CD4-positive, CD25-positive, alpha-beta regulatory T cell (primary cell): ENCODE results near the gene MEGF6. TPM values are rescaled to one million over a fixed set of nuclear protein-coding genes. Genes with fewer than 3 reads are reported as not detected.
A peak's percentile ranks its signal among the peaks of the same experiment; 100 is the strongest.

ENCODE experiments used
- ATAC-seq, 2 donors: fragments of 150-1000 bp; cut with Tn5 transposase; one replicate each; pipeline ENCODE4 v1.10.0; 2021; ENCODE audit warnings: low read depth in 2 of 2, moderate number of reproducible peaks in 2 of 2, moderate library complexity in 1 of 2
- DNase-seq, 3 donors: peaks; one replicate each; pipeline versions ENCODE4 v3.0.0 to v3.0.0-alpha.2; 2012 to 2022; ENCODE audit warnings: mixed read lengths in 1 of 3
- H3K27ac ChIP-seq: one replicate; pipeline ENCODE4 v1.7.0; 2013; ENCODE audit warnings: mild to moderate bottlenecking, low read length; ENCODE audit not compliant: insufficient read depth, poor library complexity, severe bottlenecking
- H3K27me3 ChIP-seq: one replicate; pipeline ENCODE4 v1.7.0; 2013; ENCODE audit warnings: low read length; ENCODE audit not compliant: control insufficient read depth, insufficient read depth
- H3K36me3 ChIP-seq: one replicate; pipeline ENCODE4 v1.7.0; 2013; ENCODE audit warnings: mild to moderate bottlenecking, low read length, moderate library complexity; ENCODE audit not compliant: control insufficient read depth, insufficient read depth
- H3K4me1 ChIP-seq: 2 replicates; pipeline ENCODE4 v1.7.0; 2013; ENCODE audit warnings: mild to moderate bottlenecking, low read length; ENCODE audit not compliant: insufficient read depth, control insufficient read depth, poor library complexity, severe bottlenecking
- H3K4me3 ChIP-seq: one replicate; pipeline ENCODE4 v1.7.0; 2013; ENCODE audit warnings: low read depth, mild to moderate bottlenecking, low read length, moderate library complexity
- H3K9me3 ChIP-seq, 2 experiments: 1 replicate in 1 of 2; 2 replicates in 1 of 2; pipeline ENCODE4 v1.7.0; 2013; ENCODE audit warnings: low read length in 2 of 2, mild to moderate bottlenecking in 1 of 2, moderate library complexity in 1 of 2; ENCODE audit not compliant: control insufficient read depth in 2 of 2
- H3K27ac Mint-ChIP-seq, 3 donors: one replicate each; pipeline ENCODE4 v1.8.0; 2020 to 2022; ENCODE audit warnings: mild to moderate bottlenecking in 3 of 3, mixed read lengths in 3 of 3, moderate library complexity in 2 of 3
- H3K27me3 Mint-ChIP-seq: one replicate; pipeline ENCODE4 v1.8.0; 2022; ENCODE audit warnings: mild to moderate bottlenecking, mixed read lengths
- H3K36me3 Mint-ChIP-seq: one replicate; pipeline ENCODE4 v1.8.0; 2020; ENCODE audit warnings: mixed read lengths
- H3K4me1 Mint-ChIP-seq, 4 donors: one replicate each; pipeline ENCODE4 v1.8.0; 2020 to 2022; ENCODE audit warnings: mixed read lengths in 4 of 4, mild to moderate bottlenecking in 1 of 4
- H3K4me3 Mint-ChIP-seq, 4 donors: one replicate each; pipeline ENCODE4 v1.8.0; 2020 to 2022; ENCODE audit warnings: mild to moderate bottlenecking in 4 of 4, mixed read lengths in 4 of 4, moderate library complexity in 3 of 4
- H3K9me3 Mint-ChIP-seq, 7 donors: one replicate each; pipeline ENCODE4 v1.8.0; 2020 to 2022; ENCODE audit warnings: mixed read lengths in 7 of 7, mild to moderate bottlenecking in 3 of 7, moderate library complexity in 2 of 7
- polyA plus RNA-seq, 4 donors: library from polyadenylated mRNA; unstranded; fragments of 300-500 nt; fragmentation: Illumina TruSeq; gene quantifications; one replicate each; pipeline ENCODE4 v1.2.3, GENCODE V29; 2021
- total RNA-seq: library from RNA; stranded (reverse); gene quantifications from one replicate; pipeline ENCODE4 v1.2.3, GENCODE V29; 2022

Gene MEGF6
- total and polyA plus RNA-seq, 5 donors from 2014 or later, result 4.7 to 123 (median 6.8) TPM

GRCh38 chr1:3514404-3514803 lies 96.9 kb downstream of the MEGF6 start:
- H3K36me3 ChIP-seq, result peaks cover 8% of the 10 kb centered on the region
- Mint-ChIP-seq H3K36me3 (no peaks in the 10 kb centered on the region), H3K27me3 (no peaks in the 10 kb centered on the region), H3K4me1 (peaks cover 0 to 2% (median under 1%) of the 10 kb centered on the region in 4 donors), H3K9me3 (no peaks in the 10 kb centered on the region), H3K27ac (no peak overlapping the region), H3K4me3 (no peak overlapping the region)
- ATAC-seq, result no peak
- H3K9me3 ChIP-seq, result no peaks in the 10 kb centered on the region
- no peaks in the 10 kb centered on the region for H3K27me3 ChIP-seq
- no peak overlapping the region for H3K27ac ChIP-seq
- DNase-seq, result no peak
- H3K4me1 ChIP-seq, result no peaks in the 10 kb centered on the region
- no peak overlapping the region for H3K4me3 ChIP-seq

- H3K4me3 ChIP-seq, result no peak overlapping the region
- peaks cover 4% of the 10 kb centered on the region for H3K36me3 Mint-ChIP-seq
- peaks cover 23% of the 10 kb centered on the region for H3K36me3 ChIP-seq
- H3K27me3 ChIP-seq, result no peaks in the 10 kb centered on the region
- H3K4me1 Mint-ChIP-seq, result peaks cover 0 to 2% (median 0%) of the 10 kb centered on the region in 4 donors
- ATAC-seq (no peak), DNase-seq (no peak)
- no peaks in the 10 kb centered on the region for H3K9me3 Mint-ChIP-seq
- H3K9me3 ChIP-seq, result no peaks in the 10 kb centered on the region
- H3K4me1 ChIP-seq, result no peaks in the 10 kb centered on the region
- no peak overlapping the region for H3K27ac Mint-ChIP-seq
- H3K27me3 Mint-ChIP-seq, result no peaks in the 10 kb centered on the region
- H3K4me3 Mint-ChIP-seq, result no peak overlapping the region
- no peak overlapping the region for H3K27ac ChIP-seq
Measured at GRCh38 chr1:3511856-3512255, 99.5 kb downstream of the MEGF6 start.

GRCh38 chr1:3511306-3511705 lies 100.0 kb downstream of the MEGF6 start:
- no peaks in the 10 kb centered on the region for H3K27me3 Mint-ChIP-seq
- peaks cover 0 to 2% (median 0%) of the 10 kb centered on the region in 4 donors for H3K4me1 Mint-ChIP-seq
- H3K27ac ChIP-seq, result no peak overlapping the region
- no peaks in the 10 kb centered on the region for H3K9me3 ChIP-seq
- ATAC-seq, result no peak
- DNase-seq, result no peak
- no peak overlapping the region for H3K27ac Mint-ChIP-seq
- H3K4me1 ChIP-seq, result no peaks in the 10 kb centered on the region
- H3K27me3 ChIP-seq, result no peaks in the 10 kb centered on the region
- H3K36me3 Mint-ChIP-seq, result peaks cover 9% of the 10 kb centered on the region
- H3K9me3 Mint-ChIP-seq, result no peaks in the 10 kb centered on the region
- no peak overlapping the region for H3K4me3 ChIP-seq
- peaks cover 25% of the 10 kb centered on the region for H3K36me3 ChIP-seq
- no peak overlapping the region for H3K4me3 Mint-ChIP-seq

- Mint-ChIP-seq H3K27me3 (no peaks in the 10 kb centered on the region), H3K4me3 (no peak overlapping the region), H3K36me3 (peaks cover 9% of the 10 kb centered on the region), H3K9me3 (no peaks in the 10 kb centered on the region), H3K27ac (no peak overlapping the region), H3K4me1 (peaks cover 0 to 2% (median 0%) of the 10 kb centered on the region in 4 donors)
- H3K4me3 ChIP-seq, result no peak overlapping the region
- no peaks in the 10 kb centered on the region for H3K9me3 ChIP-seq
- ATAC-seq, result no peak
- H3K36me3 ChIP-seq, result peaks cover 25% of the 10 kb centered on the region
- no peaks in the 10 kb centered on the region for H3K27me3 ChIP-seq
- H3K4me1 ChIP-seq, result no peaks in the 10 kb centered on the region
- H3K27ac ChIP-seq, result no peak overlapping the region
- no peak for DNase-seq
Measured at GRCh38 chr1:3510956-3511250, 100.4 kb downstream of the MEGF6 start.

- no peak overlapping the region for H3K27ac Mint-ChIP-seq
- Histone ChIP-seq H3K9me3 (no peaks in the 10 kb centered on the region), H3K27me3 (no peaks in the 10 kb centered on the region), H3K4me1 (no peaks in the 10 kb centered on the region), H3K27ac (no peak overlapping the region), H3K4me3 (no peak overlapping the region), H3K36me3 (peaks cover 25% of the 10 kb centered on the region)
- DNase-seq (no peak), ATAC-seq (no peak)
- no peaks in the 10 kb centered on the region for H3K27me3 Mint-ChIP-seq
- H3K36me3 Mint-ChIP-seq, result peaks cover 9% of the 10 kb centered on the region
- peaks cover 0 to 2% (median 0%) of the 10 kb centered on the region in 4 donors for H3K4me1 Mint-ChIP-seq
- H3K9me3 Mint-ChIP-seq, result no peaks in the 10 kb centered on the region
- no peak overlapping the region for H3K4me3 Mint-ChIP-seq
Measured at GRCh38 chr1:3510136-3510955, 101.0 kb downstream of the MEGF6 start.

GRCh38 chr1:3509721-3510120 lies 101.6 kb downstream of the MEGF6 start:
- H3K4me1 ChIP-seq, result no peaks in the 10 kb centered on the region
- Mint-ChIP-seq H3K4me3 (no peak overlapping the region), H3K36me3 (peaks cover 9% of the 10 kb centered on the region), H3K9me3 (no peaks in the 10 kb centered on the region), H3K27ac (no peak overlapping the region), H3K4me1 (peaks cover 0 to 2% (median 0%) of the 10 kb centered on the region in 4 donors), H3K27me3 (no peaks in the 10 kb centered on the region)
- no peak overlapping the region for H3K27ac ChIP-seq
- H3K4me3 ChIP-seq, result no peak overlapping the region
- DNase-seq (no peak), ATAC-seq (no peak)
- H3K9me3 ChIP-seq, result no peaks in the 10 kb centered on the region
- H3K27me3 ChIP-seq, result no peaks in the 10 kb centered on the region
- H3K36me3 ChIP-seq, result peaks cover 25% of the 10 kb centered on the region

GRCh38 chr1:3508757-3509415 lies 102.4 kb downstream of the MEGF6 start:
- Mint-ChIP-seq H3K27me3 (no peaks in the 10 kb centered on the region), H3K9me3 (no peaks in the 10 kb centered on the region), H3K4me1 (peaks cover 0 to 2% (median 0%) of the 10 kb centered on the region in 4 donors), H3K36me3 (peaks cover 9% of the 10 kb centered on the region), H3K27ac (peak overlapping the region in 1 of 3 donors; percentile 14), H3K4me3 (no peak overlapping the region)
- Histone ChIP-seq H3K4me3 (no peak overlapping the region), H3K36me3 (peaks cover 25% of the 10 kb centered on the region), H3K4me1 (no peaks in the 10 kb centered on the region), H3K9me3 (no peaks in the 10 kb centered on the region), H3K27me3 (no peaks in the 10 kb centered on the region), H3K27ac (no peak overlapping the region)
- ATAC-seq (no peak), DNase-seq (no peak)
